Thyroid gland (tissue), 4 donors: Measurements from ENCODE around the gene CCS.

ENCODE experiments used
- CTCF ChIP-seq, 6 experiments: fragments of 200-600 bp in 3 of 6; fragments of 450-650 bp in 3 of 6; sonication (generic) in 3 of 6; IDR thresholded peaks; one replicate each; pipeline ENCODE4 v1.5.1; 2016 to 2019; ENCODE audit warnings: antibody characterized with exemption in 6 of 6, mild to moderate bottlenecking in 2 of 6, inconsistent platforms in 1 of 6, moderate library complexity in 1 of 6
- POLR2A ChIP-seq, 2 donors: fragments of 450-650 bp; IDR thresholded peaks; one replicate each; pipeline ENCODE4 v1.6.1; 2017; ENCODE audit warnings: antibody characterized with exemption in 2 of 2, mild to moderate bottlenecking in 2 of 2, moderate library complexity in 1 of 2

- TF ChIP-seq POLR2A (IDR thresholded peaks at IDR 0.05) (no peak), CTCF (IDR thresholded peaks at IDR 0.05) (no peak)
Measured at GRCh38 chr11:66580803-66581202, 12.2 kb upstream of the CCS start.
